Esophagus mucosa (tissue), 1 donor: Measurements from ENCODE around the gene NPB. TPM values are rescaled to one million over a fixed set of nuclear protein-coding genes. Genes with fewer than 3 reads are reported as not detected.

Experiments used
- ATAC-seq: fragments of 200-7000 bp; cut with Tn5 transposase; one replicate; pipeline ENCODE4 v1.9.1; 2020
- total RNA-seq: library from RNA; stranded (reverse); gene quantifications from one replicate; pipeline ENCODE4 v1.2.4, GENCODE V29; 2023
- donor health status: DM: yes; HTN: yes; CAD: no.

NPB gene
- total RNA-seq, 1 donor from 2014 or later = 0.24 TPM

GRCh38 chr17:81941484-81942166, 39.6 kb downstream of the NPB start:
- ATAC-seq = no peak

- no peak for ATAC-seq
Measured at GRCh38 chr17:81942167-81942553, 40.1 kb downstream of the NPB start.

GRCh38 chr17:81944858-81945257, 42.8 kb downstream of the NPB start:
- no peak for ATAC-seq

- no peak for ATAC-seq
Measured at GRCh38 chr17:81947189-81947588, 45.2 kb downstream of the NPB start, which contains the start of gene MYADML2. Gene MYADML2 (minus strand): TSS chr17:81947233. CDS start chr17:81941741, 5,492 bp downstream.

GRCh38 chr17:81948635-81949378, 46.8 kb downstream of the NPB start:
- ATAC-seq = peak; percentile 5

- no peak for ATAC-seq
Measured at GRCh38 chr17:81950501-81950900, 48.5 kb downstream of the NPB start.

GRCh38 chr17:81951785-81952684, 50.0 kb downstream of the NPB start:
- ATAC-seq = no peak

Other genes starting within 250 kb of the NPB start
- gene PDE6G, start 245.7 kb upstream of the NPB start, total RNA-seq = not detected
- gene OXLD1, start 235.6 kb upstream of the NPB start, total RNA-seq = 22.4 TPM
- gene CCDC137, start 235.5 kb upstream of the NPB start, total RNA-seq = 21.4 TPM
- 24.3 TPM for gene ARL16, start 218.4 kb upstream of the NPB start, total RNA-seq
- 62.5 TPM for gene HGS, start 218.2 kb upstream of the NPB start, total RNA-seq
- 89.5 TPM for gene MRPL12, start 198.9 kb upstream of the NPB start, total RNA-seq
- gene SLC25A10, start 190.0 kb upstream of the NPB start, total RNA-seq = 37.2 TPM
- 0.08 TPM for gene GCGR, start 98.1 kb upstream of the NPB start, total RNA-seq
- gene MCRIP1, start 68.9 kb upstream of the NPB start, total RNA-seq = 18.7 TPM
- 0.24 TPM for gene PPP1R27, start 67.2 kb upstream of the NPB start, total RNA-seq
- 812 TPM for gene P4HB, start 41.7 kb upstream of the NPB start, total RNA-seq
- gene ARHGDIA, start 30.9 kb upstream of the NPB start, total RNA-seq = 300 TPM
- gene ALYREF, start 10.7 kb upstream of the NPB start, total RNA-seq = 68.9 TPM
- 113 TPM for gene ANAPC11, start 10.5 kb upstream of the NPB start, total RNA-seq
- 36.7 TPM for gene PCYT2, start 9.2 kb downstream of the NPB start, total RNA-seq
- 46.2 TPM for gene SIRT7, start 15.9 kb downstream of the NPB start, total RNA-seq
- gene MAFG, start 25.5 kb downstream of the NPB start, total RNA-seq = 12.3 TPM
- gene PYCR1, start 35.1 kb downstream of the NPB start, total RNA-seq = 28.9 TPM
- gene MYADML2, start 45.0 kb downstream of the NPB start, total RNA-seq = not detected
- not detected for gene NOTUM, start 58.9 kb downstream of the NPB start, total RNA-seq
- gene ASPSCR1, start 75.4 kb downstream of the NPB start, total RNA-seq = 19.0 TPM
- 71.8 TPM for gene CENPX, start 120.6 kb downstream of the NPB start, total RNA-seq
- 8.4 TPM for gene LRRC45, start 121.1 kb downstream of the NPB start, total RNA-seq
- 6.2 TPM for gene RAC3, start 129.4 kb downstream of the NPB start, total RNA-seq
- gene DCXR, start 135.5 kb downstream of the NPB start, total RNA-seq = 138 TPM
- gene RFNG, start 149.6 kb downstream of the NPB start, total RNA-seq = 21.6 TPM
- 59.3 TPM for gene GPS1, start 149.7 kb downstream of the NPB start, total RNA-seq
- gene DUS1L, start 163.6 kb downstream of the NPB start, total RNA-seq = 78.4 TPM
- 352 TPM for gene FASN, start 196.0 kb downstream of the NPB start, total RNA-seq